Amniotic epithelial cell (primary cell): ENCODE data around the gene RNPEPL1.

Source experiments
- DNase-seq: peaks from one replicate; pipeline ENCODE4 v3.0.0-alpha.2; 2010; ENCODE audit warnings: low read depth

The RNPEPL1 gene

GRCh38 chr2:240591784-240592183, 23.5 kb downstream of the RNPEPL1 start:
- DNase-seq: no peak

GRCh38 chr2:240593026-240593702, 24.9 kb downstream of the RNPEPL1 start:
- no peak for DNase-seq

- no peak for DNase-seq
These were observed 25.6 kb downstream of the RNPEPL1 start for GRCh38 chr2:240593703-240594451.

GRCh38 chr2:240594511-240595380, 26.5 kb downstream of the RNPEPL1 start:
- no peak for DNase-seq

- no peak for DNase-seq
These were observed 27.2 kb downstream of the RNPEPL1 start for GRCh38 chr2:240595381-240596079.

GRCh38 chr2:240596080-240596460, 27.8 kb downstream of the RNPEPL1 start:
- DNase-seq: no peak

- no peak for DNase-seq
These were observed 28.2 kb downstream of the RNPEPL1 start for GRCh38 chr2:240596491-240596931.

GRCh38 chr2:240597054-240597418, 28.8 kb downstream of the RNPEPL1 start:
- DNase-seq: no peak

- no peak for DNase-seq
These were observed 29.3 kb downstream of the RNPEPL1 start for GRCh38 chr2:240597419-240598181.

GRCh38 chr2:240598311-240598911, 30.1 kb downstream of the RNPEPL1 start:
- no peak for DNase-seq

- no peak for DNase-seq
These were observed 30.9 kb downstream of the RNPEPL1 start for GRCh38 chr2:240599141-240599583.

- no peak for DNase-seq
These were observed 32.2 kb downstream of the RNPEPL1 start for GRCh38 chr2:240600451-240600961.

GRCh38 chr2:240601061-240601830, 33.0 kb downstream of the RNPEPL1 start:
- DNase-seq: no peak

- DNase-seq: no peak
These were observed 33.5 kb downstream of the RNPEPL1 start for GRCh38 chr2:240601831-240602160.

GRCh38 chr2:240602266-240603050, 34.2 kb downstream of the RNPEPL1 start:
- no peak for DNase-seq

GRCh38 chr2:240603081-240603835, 35.0 kb downstream of the RNPEPL1 start:
- DNase-seq: no peak

GRCh38 chr2:240603846-240604245, 35.6 kb downstream of the RNPEPL1 start:
- no peak for DNase-seq

GRCh38 chr2:240604291-240604938, 36.1 kb downstream of the RNPEPL1 start:
- DNase-seq: peak; percentile 71
